Epithelial cell of esophagus (primary cell): Measurements from ENCODE around the gene TBC1D21.

ENCODE experiments used
- DNase-seq: peaks from one replicate; pipeline ENCODE4 v3.0.0; 2010; ENCODE audit warnings: low read depth
- H3K4me3 ChIP-seq: 2 replicates; pipeline ENCODE4 v1.5.1; 2011; ENCODE audit warnings: mild to moderate bottlenecking, low read length, control low read depth
- TF ChIP-seq, protein P1 (sequence below): IDR thresholded peaks from 2 replicates; pipeline ENCODE4 v1.5.1; 2011; ENCODE audit warnings: low read depth, mild to moderate bottlenecking, low read length, control low read depth, inconsistent platforms; ENCODE audit not compliant: insufficient read depth; ENCODE audit errors: missing control alignments

The TBC1D21 gene

DNA sequence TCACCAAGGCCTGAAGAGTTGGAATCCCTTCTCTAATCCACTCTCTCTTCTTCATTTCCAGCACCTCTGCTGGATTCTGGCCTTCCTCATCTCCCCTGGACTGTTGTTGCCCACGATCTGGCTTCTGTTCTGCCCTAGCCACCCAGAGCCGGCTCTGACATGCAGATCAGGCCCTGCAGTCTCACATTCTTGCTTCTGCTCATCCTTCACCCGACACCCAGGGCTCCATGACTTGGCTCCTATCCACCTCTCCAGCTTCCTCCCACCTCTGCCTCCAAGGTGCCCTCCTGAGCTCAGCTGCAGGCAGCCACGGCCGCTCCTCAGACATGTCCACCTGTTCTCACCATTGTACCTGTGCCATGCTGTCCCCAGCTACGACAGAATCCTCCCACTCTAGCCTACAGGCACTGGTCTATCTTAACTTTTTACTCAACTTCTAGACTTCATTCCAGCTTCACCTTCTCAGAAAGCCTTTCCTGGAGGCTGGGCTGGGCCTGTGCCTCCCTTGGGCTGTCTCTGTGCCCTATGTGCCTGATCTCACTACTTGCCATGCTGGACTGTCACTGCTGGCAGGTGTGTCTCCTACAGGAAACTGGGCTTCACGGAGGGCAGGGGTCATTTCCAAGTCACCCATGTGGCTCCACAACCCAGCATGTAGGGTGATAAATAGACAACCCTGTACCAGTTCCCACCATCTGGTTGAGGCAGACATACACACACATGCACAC is 16.0 kb upstream of the TBC1D21 start:
- no peak overlapping the region for H3K4me3 ChIP-seq
- TF ChIP-seq, protein P1, sequence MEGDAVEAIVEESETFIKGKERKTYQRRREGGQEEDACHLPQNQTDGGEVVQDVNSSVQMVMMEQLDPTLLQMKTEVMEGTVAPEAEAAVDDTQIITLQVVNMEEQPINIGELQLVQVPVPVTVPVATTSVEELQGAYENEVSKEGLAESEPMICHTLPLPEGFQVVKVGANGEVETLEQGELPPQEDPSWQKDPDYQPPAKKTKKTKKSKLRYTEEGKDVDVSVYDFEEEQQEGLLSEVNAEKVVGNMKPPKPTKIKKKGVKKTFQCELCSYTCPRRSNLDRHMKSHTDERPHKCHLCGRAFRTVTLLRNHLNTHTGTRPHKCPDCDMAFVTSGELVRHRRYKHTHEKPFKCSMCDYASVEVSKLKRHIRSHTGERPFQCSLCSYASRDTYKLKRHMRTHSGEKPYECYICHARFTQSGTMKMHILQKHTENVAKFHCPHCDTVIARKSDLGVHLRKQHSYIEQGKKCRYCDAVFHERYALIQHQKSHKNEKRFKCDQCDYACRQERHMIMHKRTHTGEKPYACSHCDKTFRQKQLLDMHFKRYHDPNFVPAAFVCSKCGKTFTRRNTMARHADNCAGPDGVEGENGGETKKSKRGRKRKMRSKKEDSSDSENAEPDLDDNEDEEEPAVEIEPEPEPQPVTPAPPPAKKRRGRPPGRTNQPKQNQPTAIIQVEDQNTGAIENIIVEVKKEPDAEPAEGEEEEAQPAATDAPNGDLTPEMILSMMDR = no peak
- DNase-seq = no peak

- DNase-seq = no peak
- H3K4me3 ChIP-seq = no peak overlapping the region
- TF ChIP-seq, protein P1 = no peak
These were observed 15.3 kb upstream of the TBC1D21 start for GRCh38 chr15:73858062-73858461.

DNA sequence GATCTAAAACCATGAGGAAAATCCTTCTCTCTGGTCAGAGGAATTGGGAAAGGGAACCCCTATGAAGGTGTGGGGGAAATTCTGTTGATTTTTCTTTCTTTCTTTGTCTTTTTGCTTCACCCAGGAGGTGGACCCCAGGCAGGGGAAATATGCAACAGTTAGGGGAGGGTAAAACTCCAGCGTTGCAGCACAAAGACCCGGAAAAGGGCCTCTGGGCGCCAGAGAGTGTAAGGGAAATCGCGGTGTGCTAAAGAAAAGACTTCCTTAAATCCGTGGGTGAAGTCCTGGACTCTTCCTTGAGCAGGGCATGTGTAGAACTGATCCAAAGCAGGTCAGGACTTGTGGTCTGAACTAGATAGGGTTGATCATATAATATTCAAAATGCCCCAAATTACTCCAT is 11.1 kb upstream of the TBC1D21 start:
- TF ChIP-seq, protein P1 = no peak
- DNase-seq = peak; percentile 20
- no peak overlapping the region for H3K4me3 ChIP-seq

DNA sequence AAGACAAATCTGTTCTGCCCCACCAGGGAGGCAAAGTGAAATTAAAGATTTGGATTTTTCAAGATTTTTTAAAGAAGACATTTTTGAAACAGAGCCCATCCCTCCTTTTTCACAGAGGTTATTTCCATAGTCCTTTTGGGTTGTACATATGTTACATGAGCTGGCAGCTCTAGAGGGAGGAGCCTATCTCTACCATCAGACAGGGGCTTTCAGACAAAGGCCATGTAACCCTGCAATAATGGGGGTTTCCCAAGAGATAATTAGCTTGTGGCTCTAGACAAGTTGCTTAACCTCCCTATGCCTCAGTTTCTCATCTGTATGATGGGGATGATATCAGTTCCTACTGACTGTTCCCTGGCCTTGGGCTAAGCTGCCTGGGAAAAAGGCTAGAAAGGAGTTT is 8.0 kb upstream of the TBC1D21 start:
- DNase-seq = no peak
- no peak overlapping the region for H3K4me3 ChIP-seq
- TF ChIP-seq, protein P1 = no peak

DNA sequence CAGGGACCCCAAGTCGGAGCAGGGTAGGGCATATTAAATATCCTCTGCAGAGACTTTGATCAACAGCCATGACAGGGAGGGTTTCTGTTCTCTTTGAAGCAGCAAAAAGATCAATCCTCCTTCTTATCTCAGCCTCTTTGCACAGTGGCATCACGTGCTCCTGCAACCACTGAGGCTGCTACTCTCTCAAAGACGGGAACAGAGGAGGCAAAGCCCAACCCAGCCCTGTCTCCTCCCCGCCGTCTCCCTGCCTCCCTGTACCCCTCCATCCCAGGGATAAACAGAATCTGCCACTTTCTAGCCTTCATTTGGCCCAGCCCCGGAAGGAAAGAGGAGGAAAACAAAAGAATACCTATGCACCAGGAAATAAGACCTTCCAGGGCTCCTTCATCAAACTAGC is 7.5 kb upstream of the TBC1D21 start:
- no peak for DNase-seq
- no peak overlapping the region for H3K4me3 ChIP-seq
- TF ChIP-seq, protein P1 = no peak

GRCh38 chr15:73866481-73866880 is 6.9 kb upstream of the TBC1D21 start:
- TF ChIP-seq, protein P1 = no peak
- no peak overlapping the region for H3K4me3 ChIP-seq
- no peak for DNase-seq

DNA sequence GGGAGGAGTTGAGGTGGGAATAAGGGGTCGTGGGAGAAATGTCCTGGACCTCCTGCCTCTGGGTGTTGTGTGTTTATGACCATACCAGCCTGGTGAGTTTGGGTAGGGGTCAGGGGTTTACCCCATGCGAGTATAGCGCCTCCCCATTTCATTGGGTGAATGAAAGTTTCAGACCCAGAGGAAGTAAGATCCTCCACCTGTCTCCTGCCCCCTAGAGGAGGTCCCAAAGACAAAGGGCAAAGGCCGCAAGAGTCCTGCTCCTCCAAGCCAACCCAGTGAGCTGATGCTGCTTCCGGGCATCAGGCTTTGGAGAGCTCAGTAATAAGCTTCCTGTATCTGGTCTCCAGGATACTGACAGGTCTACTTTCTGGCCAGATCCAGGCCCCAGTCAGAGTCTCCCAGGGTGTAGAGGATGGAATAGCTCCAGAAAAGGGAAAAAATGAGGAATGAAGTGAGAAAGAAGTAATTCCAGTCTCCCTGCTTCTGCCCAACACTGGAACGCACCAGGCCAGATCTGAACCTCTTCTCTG is 6.4 kb upstream of the TBC1D21 start:
- TF ChIP-seq, protein P1 = no peak
- DNase-seq = no peak
- H3K4me3 ChIP-seq = no peak overlapping the region
